Esophagus (tissue), 2 donors: ENCODE results near the gene PEX26. TPM values are rescaled to one million over a fixed set of nuclear protein-coding genes. Genes with fewer than 3 reads are reported as not detected.
A peak's percentile ranks its signal among the peaks of the same experiment; 100 is the strongest.
"Not testable (repeated sequence)": the region's sequence is repeated elsewhere in the genome, so short reads cannot be mapped to it uniquely, and the experiment has no call there.

Experiments used
- H3K27ac ChIP-seq, 2 donors: one replicate each; pipeline ENCODE4 v1.5.1; 2013; ENCODE audit warnings: low read depth in 2 of 2, mild to moderate bottlenecking in 2 of 2, inconsistent platforms in 1 of 2, low read length in 1 of 2, moderate library complexity in 1 of 2
- H3K27me3 ChIP-seq, 2 donors: one replicate each; pipeline ENCODE4 v1.6.1; 2013; ENCODE audit warnings: low read length in 2 of 2, control low read depth in 1 of 2, mild to moderate bottlenecking in 1 of 2; ENCODE audit not compliant: insufficient read depth in 2 of 2, control insufficient read depth in 1 of 2
- H3K36me3 ChIP-seq, 2 donors: one replicate each; pipeline ENCODE4 v1.6.1; 2013; ENCODE audit warnings: low read length in 1 of 2; ENCODE audit not compliant: control insufficient read depth in 2 of 2, insufficient read depth in 2 of 2
- H3K4me1 ChIP-seq, 2 donors: one replicate each; pipeline ENCODE4 v1.6.1; 2013; ENCODE audit warnings: low read length in 1 of 2; ENCODE audit not compliant: control insufficient read depth in 2 of 2, insufficient read depth in 2 of 2
- H3K4me3 ChIP-seq, 2 donors: one replicate each; pipeline ENCODE4 v1.5.1; 2013; ENCODE audit warnings: low read length in 2 of 2, mild to moderate bottlenecking in 2 of 2, low read depth in 1 of 2, moderate library complexity in 1 of 2
- H3K9me3 ChIP-seq, 2 donors: one replicate each; pipeline ENCODE4 v1.6.1; 2013; ENCODE audit warnings: mild to moderate bottlenecking in 2 of 2, low read depth in 1 of 2, low read length in 1 of 2, moderate library complexity in 1 of 2; ENCODE audit not compliant: control insufficient read depth in 2 of 2, insufficient read depth in 1 of 2
- WGBS, 2 donors: extraction: QIAGEN DNeasy Blood & Tissue Kit; methylation state at CpG; one replicate each; pipeline ENCODE4 v1.1.7; 2013; 5-methylcytosine and 5-hydroxymethylcytosine counted together
- polyA plus RNA-seq, 2 donors: library from polyadenylated mRNA; stranded (reverse); fragments of 200-250 nt; gene quantifications; one replicate each; pipeline ENCODE4 v1.2.3, GENCODE V29; 2013
- donor health status: healthy with polysubstance abuse.
- donor health status: Bipolar disorder and iron deficiency.

PEX26 gene
- polyA plus RNA-seq, 2 donors = 13.5 to 15.0 TPM

GRCh38 chr22:18040898-18041297 lies 36.9 kb upstream of the PEX26 start:
- not testable (repeated sequence) for H3K4me1 ChIP-seq
- 81 to 88% methylated on average over 6 of the region's 6 CpGs for WGBS, 2 donors

GRCh38 chr22:18042685-18043084 lies 35.1 kb upstream of the PEX26 start:
- H3K27ac ChIP-seq = no peak overlapping the region
- 73 to 81% methylated on average over 6 of the region's 6 CpGs for WGBS, 2 donors
- no peaks in the 10 kb centered on the region for H3K36me3 ChIP-seq
- H3K4me1 ChIP-seq = peaks cover 5 to 8% of the 10 kb centered on the region in 2 donors
- H3K27me3 ChIP-seq = no peaks in the 10 kb centered on the region
- no peak overlapping the region for H3K4me3 ChIP-seq
- H3K9me3 ChIP-seq = no peaks in the 10 kb centered on the region

More at GRCh38 chr22:18040898-18041297, 36.9 kb upstream of the PEX26 start:
- not testable (repeated sequence) for H3K27me3 ChIP-seq, H3K4me3 ChIP-seq, H3K27ac ChIP-seq, H3K9me3 ChIP-seq, H3K36me3 ChIP-seq

GRCh38 chr22:18044548-18045271 lies 33.1 kb upstream of the PEX26 start:
- Histone ChIP-seq H3K4me3 (no peak overlapping the region), H3K9me3 (no peaks in the 10 kb centered on the region), H3K36me3 (no peaks in the 10 kb centered on the region), H3K27ac (peak overlapping the region; percentile 5 to 46), H3K4me1 (peaks cover 5 to 8% of the 10 kb centered on the region in 2 donors), H3K27me3 (no peaks in the 10 kb centered on the region)
- 49 to 52% methylated on average over 11 of the region's 11 CpGs for WGBS, 2 donors

DNA sequence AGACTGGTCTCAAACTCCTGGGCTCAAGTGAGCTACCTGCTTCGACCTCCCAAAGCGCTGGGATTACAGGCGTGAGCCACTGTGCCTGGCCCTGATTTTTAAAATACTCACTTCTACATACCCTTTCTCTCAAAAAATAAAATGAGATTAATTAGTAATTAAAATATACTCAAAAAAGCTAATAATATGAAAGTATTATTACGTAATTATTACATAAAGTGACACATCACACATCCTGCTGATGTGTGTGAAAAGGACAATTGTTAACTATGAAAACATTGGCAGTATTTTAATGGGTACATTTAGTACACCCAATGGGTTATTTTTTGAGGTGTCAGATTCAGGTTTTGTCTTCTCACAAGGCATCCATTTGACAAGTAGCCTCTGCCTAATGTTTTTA lies 32.0 kb upstream of the PEX26 start:
- 91 to 93% methylated on average over 4 of the region's 4 CpGs for WGBS, 2 donors

GRCh38 chr22:18048041-18048440 lies 29.7 kb upstream of the PEX26 start:
- 69 to 73% methylated on average over 9 of the region's 9 CpGs for WGBS, 2 donors
- peak overlapping the region in 1 of 2 donors; percentile 51 for H3K27ac ChIP-seq
- no peaks in the 10 kb centered on the region for H3K9me3 ChIP-seq
- no peak overlapping the region for H3K4me3 ChIP-seq
- peaks cover 5 to 11% of the 10 kb centered on the region in 2 donors for H3K4me1 ChIP-seq
- H3K27me3 ChIP-seq = no peaks in the 10 kb centered on the region
- H3K36me3 ChIP-seq = no peaks in the 10 kb centered on the region

More for the DNA sequence above, 32.0 kb upstream of the PEX26 start:
- Histone ChIP-seq H3K4me3 (no peak overlapping the region), H3K27me3 (no peaks in the 10 kb centered on the region), H3K27ac (peak overlapping the region; percentile 5 to 54), H3K4me1 (peaks cover 5 to 11% of the 10 kb centered on the region in 2 donors), H3K9me3 (no peaks in the 10 kb centered on the region), H3K36me3 (no peaks in the 10 kb centered on the region)

DNA sequence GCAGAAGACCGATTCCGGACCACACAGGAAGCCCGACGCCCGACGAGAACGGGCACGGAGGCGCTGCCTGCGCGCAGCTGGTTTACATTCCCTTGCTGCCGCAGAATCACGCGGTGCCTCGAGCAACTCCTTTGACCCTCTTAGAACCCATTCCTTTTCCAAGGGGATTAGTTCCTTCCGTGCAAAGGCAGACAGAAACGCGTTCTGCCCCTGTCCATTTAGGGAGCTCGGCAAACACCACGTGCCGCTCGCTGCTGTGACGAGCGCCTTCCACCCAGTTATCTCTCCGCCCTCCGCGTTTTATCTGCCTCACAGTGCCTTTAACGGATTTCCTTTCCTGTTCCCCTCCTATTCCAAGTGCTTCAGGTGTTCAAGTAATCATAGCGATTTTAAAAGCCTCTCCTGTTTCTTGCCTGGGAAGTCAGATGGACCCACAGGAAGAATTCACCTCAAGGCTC lies 29.3 kb upstream of the PEX26 start:
- Histone ChIP-seq H3K27me3 (no peaks in the 10 kb centered on the region), H3K27ac (peak overlapping the region in 1 of 2 donors; percentile 77), H3K4me1 (peaks cover 5 to 11% of the 10 kb centered on the region in 2 donors), H3K36me3 (no peaks in the 10 kb centered on the region), H3K4me3 (no peak overlapping the region), H3K9me3 (no peaks in the 10 kb centered on the region)
- WGBS, 2 donors = 43 to 58% methylated on average over 29 of the region's 29 CpGs

GRCh38 chr22:18050065-18050464 lies 27.7 kb upstream of the PEX26 start:
- 27 to 43% methylated on average over 5 of the region's 5 CpGs for WGBS, 2 donors
- H3K27me3 ChIP-seq = no peaks in the 10 kb centered on the region
- no peaks in the 10 kb centered on the region for H3K9me3 ChIP-seq
- H3K36me3 ChIP-seq = no peaks in the 10 kb centered on the region
- H3K4me3 ChIP-seq = no peak overlapping the region
- H3K27ac ChIP-seq = peak overlapping the region; percentile 83 to 91
- H3K4me1 ChIP-seq = peaks cover under 1 to 8% of the 10 kb centered on the region in 2 donors

DNA sequence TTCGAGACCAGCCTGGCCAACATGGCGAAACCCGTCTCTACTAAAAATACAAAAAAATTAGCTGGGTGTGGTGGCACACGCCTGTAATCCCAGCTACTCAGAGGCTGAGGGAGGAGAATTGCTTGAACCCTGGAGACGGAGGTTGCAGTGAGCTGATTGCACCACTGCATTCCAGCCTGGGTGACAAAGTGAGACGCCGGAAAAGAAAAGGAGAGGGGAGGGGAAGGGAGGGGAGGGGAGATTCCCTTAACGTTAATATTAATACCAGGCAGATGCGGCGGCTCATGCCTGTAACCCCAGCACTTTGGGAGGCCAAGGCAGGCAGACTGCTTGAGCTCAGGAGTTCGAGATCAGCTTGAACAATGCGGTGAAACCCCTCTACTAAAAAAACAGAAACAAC lies 26.7 kb upstream of the PEX26 start:
- not testable (repeated sequence) for H3K27me3 ChIP-seq

GRCh38 chr22:18053216-18053946 lies 24.4 kb upstream of the PEX26 start:
- H3K9me3 ChIP-seq, H3K4me3 ChIP-seq, H3K27me3 ChIP-seq, H3K36me3 ChIP-seq, H3K27ac ChIP-seq: not testable (repeated sequence)
- 95 to 96% methylated on average over 35 to 47 of the region's 49 CpGs for WGBS, 2 donors
- H3K4me1 ChIP-seq = peaks cover 0 to 10% of the 10 kb centered on the region in 2 donors

More for the DNA sequence above, 26.7 kb upstream of the PEX26 start:
- not testable (repeated sequence) for H3K9me3 ChIP-seq, H3K36me3 ChIP-seq, H3K4me1 ChIP-seq, H3K4me3 ChIP-seq
- 60 to 65% methylated on average over 12 of the region's 12 CpGs for WGBS, 2 donors
- peak overlapping the region; percentile 83 to 91 for H3K27ac ChIP-seq
